Activated gamma-delta T cell (primary cell): Measurements from ENCODE around the gene SLC6A16.
"Not testable (repeated sequence)": the region's sequence is repeated elsewhere in the genome, so short reads cannot be mapped to it uniquely, and the experiment has no call there.

Experiments used
- DNase-seq: peaks from one replicate; lab custom pipeline; 2025; lab: John Stamatoyannopoulos, UW

SLC6A16 gene

GRCh38 chr19:49344505-49345423 is 19.8 kb upstream of the SLC6A16 start:
- DNase-seq, result no peak

- no peak for DNase-seq
Measured at GRCh38 chr19:49343123-49343522, 18.1 kb upstream of the SLC6A16 start.

- no peak for DNase-seq
Measured at GRCh38 chr19:49342291-49342721, 17.3 kb upstream of the SLC6A16 start.

- DNase-seq, result no peak
Measured at GRCh38 chr19:49340865-49341718, 16.1 kb upstream of the SLC6A16 start.

GRCh38 chr19:49340069-49340864 is 15.3 kb upstream of the SLC6A16 start:
- no peak for DNase-seq

GRCh38 chr19:49339301-49340068 is 14.5 kb upstream of the SLC6A16 start:
- DNase-seq, result no peak

GRCh38 chr19:49338691-49339300 is 13.8 kb upstream of the SLC6A16 start:
- DNase-seq, result no peak

GRCh38 chr19:49338023-49338677 is 13.2 kb upstream of the SLC6A16 start:
- no peak for DNase-seq

GRCh38 chr19:49337267-49338022 is 12.5 kb upstream of the SLC6A16 start:
- no peak for DNase-seq

GRCh38 chr19:49336482-49337266 is 11.7 kb upstream of the SLC6A16 start:
- DNase-seq, result no peak

GRCh38 chr19:49335784-49336481 is 10.9 kb upstream of the SLC6A16 start:
- no peak for DNase-seq

GRCh38 chr19:49335071-49335783 is 10.2 kb upstream of the SLC6A16 start, which contains the start of gene CD37:
Gene CD37 (plus strand): TSS chr19:49335406. CDS start chr19:49335541, 135 bp downstream.
- peak; percentile 28 for DNase-seq

GRCh38 chr19:49333811-49334288 is 8.9 kb upstream of the SLC6A16 start:
- peak; percentile 40 for DNase-seq

- DNase-seq, result no peak
Measured at GRCh38 chr19:49333418-49333805, 8.4 kb upstream of the SLC6A16 start.

GRCh38 chr19:49332691-49333417 is 7.9 kb upstream of the SLC6A16 start:
- not testable (repeated sequence) for DNase-seq

GRCh38 chr19:49331616-49332055 is 6.6 kb upstream of the SLC6A16 start:
- DNase-seq, result no peak
